ENCODE measurements around the gene CYP4Z1.

Gene CYP4Z1

DNA sequence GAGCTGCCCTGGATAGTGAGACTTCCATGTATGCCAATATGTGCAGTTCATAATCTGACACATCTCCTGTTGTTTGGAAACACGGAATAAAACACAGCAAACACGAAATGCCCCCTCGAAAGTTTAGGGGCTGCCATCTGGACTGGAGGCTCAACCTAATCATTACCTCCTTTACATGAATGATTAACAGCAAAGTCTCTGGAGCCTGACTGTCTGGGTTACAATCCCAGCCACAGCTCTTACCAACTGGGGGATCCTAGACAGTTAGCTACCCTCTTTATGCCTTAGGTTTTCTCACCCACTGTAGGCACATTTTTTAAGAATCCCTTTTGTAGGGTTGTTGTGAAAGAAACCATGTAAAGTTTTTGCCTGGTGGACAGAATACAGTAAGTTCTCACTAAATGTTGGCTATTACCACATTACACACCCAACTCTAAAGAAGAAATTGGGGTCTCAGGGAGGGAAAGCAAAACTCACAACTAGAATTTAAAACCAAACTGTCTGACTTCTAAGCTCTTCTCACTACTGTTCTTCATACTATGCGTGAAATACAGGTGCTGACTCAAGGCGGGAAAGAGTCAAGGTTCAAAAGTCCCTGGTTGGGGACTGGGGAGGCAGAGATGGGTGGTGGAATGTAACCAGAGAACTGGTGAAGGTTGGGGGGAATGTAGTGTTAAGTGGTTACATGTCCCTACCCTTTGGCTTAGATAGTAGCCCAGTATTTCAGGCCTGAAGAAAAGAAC, 94.4 kb downstream of the CYP4Z1 start:
- Histone ChIP-seq H3K4me1 (ENCODE audit: insufficient read depth, low read length) (no peaks in the 10 kb centered on the region), H3K27me3 (ENCODE audit: insufficient read depth, low read length) (no peaks in the 10 kb centered on the region), H3K36me3 (ENCODE audit: insufficient read depth, low read depth, low read length) (no peaks in the 10 kb centered on the region), H3K4me3 (ENCODE audit: low read length) (no peak overlapping the region), H3K27ac (ENCODE audit: low read length) (no peak overlapping the region), H3K9ac (ENCODE audit: low read depth, low read length) (no peak overlapping the region), H3K9me3 (ENCODE audit: insufficient read depth, low read depth, low read length) (0 out of 2 replicates have a peak, but pooled peaks cover 12% of the 10 kb centered on the region)

GRCh38 chr1:47164552-47164951, 97.5 kb downstream of the CYP4Z1 start:
- Histone ChIP-seq H3K36me3 (ENCODE audit: insufficient read depth, low read depth, low read length) (no peaks in the 10 kb centered on the region), H3K4me3 (ENCODE audit: low read length) (no peak overlapping the region), H3K9me3 (ENCODE audit: insufficient read depth, low read depth, low read length) (0 out of 2 replicates have a peak, but pooled peaks cover 15% of the 10 kb centered on the region), H3K4me1 (ENCODE audit: insufficient read depth, low read length) (no peaks in the 10 kb centered on the region), H3K27me3 (ENCODE audit: insufficient read depth, low read length) (no peaks in the 10 kb centered on the region), H3K27ac (ENCODE audit: low read length) (no peak overlapping the region), H3K9ac (ENCODE audit: low read depth, low read length) (no peak overlapping the region)
